Esophagus squamous epithelium (tissue), 4 donors: ENCODE data around the gene NOM1.

Experiments used
- CTCF ChIP-seq, 6 experiments: fragments of 450-650 bp in 4 of 6; fragments of 200-600 bp in 2 of 6; sonication (generic) in 2 of 6; IDR thresholded peaks; one replicate each; pipeline ENCODE4 v1.5.1; 2016 to 2019; ENCODE audit warnings: antibody characterized with exemption in 6 of 6, mild to moderate bottlenecking in 4 of 6, moderate library complexity in 4 of 6
- POLR2A ChIP-seq, 4 donors: fragments of 450-650 bp; IDR thresholded peaks; one replicate each; pipeline ENCODE4 v1.6.1; 2017; ENCODE audit warnings: antibody characterized with exemption in 4 of 4, mild to moderate bottlenecking in 4 of 4, moderate library complexity in 3 of 4

DNA sequence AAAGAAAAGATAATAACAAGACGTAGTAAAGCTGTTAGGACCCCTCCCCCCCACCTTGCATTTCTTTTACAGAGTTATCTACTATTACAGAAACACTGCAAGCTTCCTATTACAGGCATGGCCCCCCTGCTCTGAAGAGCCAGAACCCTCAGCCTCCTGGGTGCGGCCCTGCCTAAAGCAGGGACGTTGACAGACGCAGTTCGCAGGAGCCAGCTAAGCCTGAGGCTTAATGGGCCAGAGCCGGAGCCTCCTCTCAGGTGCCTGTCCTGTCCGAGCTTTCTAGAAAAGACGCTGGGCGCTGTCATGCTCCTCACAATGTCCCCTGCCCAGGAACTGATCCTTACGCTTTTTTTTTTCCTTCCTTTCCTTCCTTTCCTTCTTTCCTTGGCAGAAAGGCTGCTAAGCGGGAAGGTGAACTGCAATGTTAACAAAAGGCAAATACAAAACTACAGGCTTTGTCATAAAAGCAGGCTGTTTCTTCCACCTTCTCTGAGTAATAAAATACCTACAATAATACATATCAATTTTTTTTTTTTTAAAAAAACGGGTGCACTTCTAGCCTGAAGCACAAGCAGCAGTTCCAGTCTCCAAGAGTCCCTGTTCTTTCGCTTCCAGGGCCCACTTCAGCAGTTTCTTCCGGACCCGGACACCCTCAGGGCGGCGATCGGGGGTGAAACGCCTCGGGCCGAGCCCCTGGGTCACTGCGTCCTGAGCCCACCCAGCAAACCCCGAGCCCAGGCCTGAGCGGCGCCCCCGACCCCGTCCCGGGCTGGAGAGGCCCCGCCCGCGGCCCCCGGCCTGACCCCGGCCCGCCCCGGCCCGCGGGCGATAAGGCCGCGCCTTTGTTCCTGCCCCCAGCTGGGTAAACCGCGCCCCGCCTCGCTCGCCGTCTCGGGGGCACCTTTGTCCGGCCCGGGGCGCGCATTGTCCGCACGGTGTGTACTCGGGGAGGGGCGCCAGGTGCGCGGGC lies 49.8 kb downstream of the NOM1 start:
- TF ChIP-seq POLR2A (IDR thresholded peaks at IDR 0.05) (no peak), CTCF (IDR thresholded peaks at IDR 0.05) (no peak)
